HCT116 (cell line): Measurements from ENCODE around the gene TMEM181. TPM values are rescaled to one million over a fixed set of nuclear protein-coding genes. Genes with fewer than 3 reads are reported as not detected.
A peak's percentile ranks its signal among the peaks of the same experiment; 100 is the strongest.

Source experiments
- ATAC-seq: fragments of 200-7000 bp; cut with Tn5 transposase; 2 replicates; pipeline ENCODE4 v1.9.1; 2020; ENCODE audit warnings: mild to moderate bottlenecking, moderate library complexity
- BruUV-seq: library from RNA; stranded (reverse); fragments of 400-500 nt; replicated peaks from 2 replicates; lab custom pipeline; 2021; lab: Mats Ljungman, UMichigan
- CTCF ChIA-PET: fragments of 300-600 bp; sonication (Branson Sonifier 250); formaldehyde crosslinking; loops from one replicate; lab custom pipeline; 2021; ENCODE audit warnings: antibody characterized with exemption; lab: Charles Lee
- POLR2A ChIA-PET: fragments of 300-600, 350-600 bp; sonication (Branson Sonifier 250); formaldehyde crosslinking; loops from one replicate; lab custom pipeline; 2021; ENCODE audit warnings: antibody characterized with exemption; lab: Charles Lee
- RAD21 ChIA-PET, 2 experiments: fragments of 300-600 bp; sonication (Branson Sonifier 250); formaldehyde crosslinking; loops; one replicate each; lab custom pipeline; 2023; ENCODE audit warnings: low total read pairs in 2 of 2; ENCODE audit not compliant: uncharacterized antibody in 2 of 2, unreplicated experiment in 2 of 2, low non-redundant PET in 1 of 2; lab: Charles Lee
- DNase-seq: peaks from one replicate; pipeline ENCODE4 v3.0.0-alpha.2; 2010; ENCODE audit warnings: low read depth, low spot score
- H2AFZ ChIP-seq: fragments of 200-600 bp; shearing (Covaris generic), sonication (generic); 2 replicates; pipeline ENCODE4 v1.6.1; 2017; ENCODE audit warnings: low read depth, mixed run types, mixed read lengths, antibody characterized with exemption, low read length; ENCODE audit not compliant: poor library complexity, severe bottlenecking
- H3K27ac ChIP-seq: 2 replicates; pipeline ENCODE4 v1.5.1; 2012; ENCODE audit warnings: low read depth, low read length
- H3K27me3 ChIP-seq: fragments of 200-600 bp; sonication (generic); 2 replicates; pipeline ENCODE4 v1.6.1; 2016; ENCODE audit warnings: mixed run types, low read length, mixed read lengths; ENCODE audit not compliant: insufficient read depth
- H3K36me3 ChIP-seq, 2 experiments: fragments of 200-500 bp in 1 of 2; fragments of 200-600 bp in 1 of 2; sonication (Bioruptor generic) in 1 of 2; sonication (generic) in 1 of 2; 2 replicates each; pipeline versions ENCODE4 v1.5.1 to v1.6.1; 2014 to 2016; ENCODE audit warnings: low read length in 2 of 2, inconsistent platforms in 1 of 2, mixed read lengths in 1 of 2, mixed run types in 1 of 2; ENCODE audit not compliant: insufficient read depth in 2 of 2, control insufficient read depth in 1 of 2
- H3K4me1 ChIP-seq, 2 experiments: fragments of 200-600 bp in 1 of 2; sonication (generic) in 1 of 2; 2 replicates each; pipeline versions ENCODE4 v1.5.1 to v1.6.1; 2012 to 2017; ENCODE audit warnings: low read length in 2 of 2, inconsistent platforms in 1 of 2, mild to moderate bottlenecking in 1 of 2, mixed read lengths in 1 of 2, mixed run types in 1 of 2, moderate library complexity in 1 of 2; ENCODE audit not compliant: insufficient read depth in 2 of 2, control insufficient read depth in 1 of 2
- H3K4me2 ChIP-seq: fragments of 200-600 bp; sonication (generic); 2 replicates; pipeline ENCODE4 v1.6.1; 2017; ENCODE audit warnings: mixed run types, low read length, mixed read lengths
- H3K4me3 ChIP-seq, 2 experiments: fragments of 200-600 bp in 1 of 2; sonication (generic) in 1 of 2; replicated peaks in 1 of 2; 2 replicates each; pipeline ENCODE4 v1.5.1; 2011 to 2016; ENCODE audit warnings: low read length in 2 of 2, control low read depth in 1 of 2, low read depth in 1 of 2, mild to moderate bottlenecking in 1 of 2, mixed read lengths in 1 of 2, mixed run types in 1 of 2
- H3K79me2 ChIP-seq: fragments of 200-600 bp; sonication (generic); 2 replicates; pipeline ENCODE4 v1.6.1; 2017; ENCODE audit warnings: mild to moderate bottlenecking, mixed run types, low read length, moderate library complexity, mixed read lengths; ENCODE audit not compliant: insufficient read depth
- H3K9ac ChIP-seq: fragments of 200-600 bp; sonication (generic); 2 replicates; pipeline ENCODE4 v1.6.1; 2016; ENCODE audit warnings: low read length, mixed read lengths
- H3K9me2 ChIP-seq: fragments of 200-600 bp; sonication (generic), shearing (Covaris generic); 2 replicates; pipeline ENCODE4 v1.6.1; 2017; ENCODE audit warnings: mixed run types, mild to moderate bottlenecking, moderate library complexity; ENCODE audit not compliant: insufficient read depth
- H3K9me3 ChIP-seq, 2 experiments: fragments of 200-500 bp in 1 of 2; fragments of 200-600 bp in 1 of 2; sonication (Bioruptor generic) in 1 of 2; sonication (generic) in 1 of 2; 2 replicates each; pipeline ENCODE4 v1.6.1; 2014 to 2017; ENCODE audit warnings: low read length in 2 of 2, mixed read lengths in 2 of 2, inconsistent platforms in 1 of 2, low read depth in 1 of 2, mild to moderate bottlenecking in 1 of 2, mixed run types in 1 of 2, moderate library complexity in 1 of 2; ENCODE audit not compliant: control insufficient read depth in 1 of 2, insufficient read depth in 1 of 2
- H4K20me1 ChIP-seq: fragments of 200-600 bp; sonication (generic), shearing (Covaris generic); 2 replicates; pipeline ENCODE4 v1.6.1; 2017; ENCODE audit warnings: mixed run types, mild to moderate bottlenecking, moderate library complexity; ENCODE audit not compliant: insufficient read depth
- ATF3 ChIP-seq: IDR thresholded peaks from 2 replicates; pipeline ENCODE4 v1.6.1; 2012
- CBX3 ChIP-seq: IDR thresholded peaks from 2 replicates; pipeline ENCODE4 v1.6.1; 2012; ENCODE audit warnings: low read depth
- CEBPB ChIP-seq: IDR thresholded peaks from 2 replicates; pipeline ENCODE4 v1.6.1; 2012; ENCODE audit warnings: low read depth
- ELF1 ChIP-seq: IDR thresholded peaks from 2 replicates; pipeline ENCODE4 v1.6.1; 2012; ENCODE audit warnings: low read depth, borderline replicate concordance
- EZH2phosphoT487 ChIP-seq: fragments of 200-600 bp; IDR thresholded peaks from 2 replicates; pipeline ENCODE4 v1.6.1; 2018; ENCODE audit warnings: antibody characterized with exemption, borderline replicate concordance
- POLR2A ChIP-seq: IDR thresholded peaks from 2 replicates; pipeline ENCODE4 v1.7.0; 2011; ENCODE audit warnings: borderline replicate concordance; ENCODE audit not compliant: insufficient read depth, insufficient read length; ENCODE audit errors: extremely low read depth
- RAD21 ChIP-seq: IDR thresholded peaks from 2 replicates; pipeline ENCODE4 v1.6.1; 2012; ENCODE audit warnings: low read depth, mild to moderate bottlenecking
- REST ChIP-seq: IDR thresholded peaks from 2 replicates; pipeline ENCODE4 v1.6.1; 2012; ENCODE audit warnings: low read depth
- SRF ChIP-seq: IDR thresholded peaks from 2 replicates; pipeline ENCODE4 v1.6.1; 2012; ENCODE audit warnings: low read depth
- TCF7L2 ChIP-seq: IDR thresholded peaks from 2 replicates; pipeline ENCODE4 v1.7.0; 2011; ENCODE audit warnings: borderline replicate concordance, inconsistent platforms; ENCODE audit not compliant: insufficient read depth, insufficient read length; ENCODE audit errors: extremely low read depth
- intact Hi-C: fragments of 100-400 bp; cut with micrococcal nuclease; formaldehyde crosslinking; loops from 2 replicates; pipeline ENCODE4 v1.10.0; 2022
- total RNA-seq: library from RNA; stranded (reverse); gene quantifications from one replicate; pipeline ENCODE4 v1.2.1, GENCODE V29; 2021; ENCODE audit not compliant: unreplicated experiment
- TF ChIP-seq, protein P1 (sequence below), 3 experiments: fragments of 200-600 bp in 1 of 3; sonication (generic) in 1 of 3; IDR thresholded peaks in 2 of 3; conservative IDR thresholded peaks in 1 of 3; 2 replicates each; pipeline ENCODE4 v1.5.1; 2012 to 2017; ENCODE audit warnings: low read depth in 2 of 3, low read length in 2 of 3, antibody characterized with exemption in 1 of 3, borderline replicate concordance in 1 of 3, control low read depth in 1 of 3, mild to moderate bottlenecking in 1 of 3, mixed read lengths in 1 of 3, mixed run types in 1 of 3, moderate library complexity in 1 of 3; ENCODE audit not compliant: insufficient read depth in 1 of 3

TMEM181 gene
- total RNA-seq, 1 experiment from 2014 or later = 34.4 TPM

DNA sequence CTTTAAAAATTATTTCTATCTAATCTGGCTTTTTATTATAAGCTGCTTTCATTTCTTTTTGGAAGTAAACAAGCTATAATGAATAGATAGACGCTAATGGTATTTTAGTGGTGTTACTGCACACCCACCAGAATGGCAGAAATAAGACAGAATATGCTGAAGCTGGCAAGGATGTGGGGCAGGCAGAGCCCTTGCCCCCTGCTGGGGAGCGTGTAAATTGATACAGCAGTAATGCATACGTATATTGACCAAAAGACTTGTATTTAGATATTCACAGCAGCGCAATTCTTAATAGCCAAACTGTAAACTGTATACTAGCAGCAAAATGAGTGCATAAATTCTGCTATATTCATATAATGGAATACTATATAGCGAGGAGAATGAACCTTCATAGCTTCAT lies 35.3 kb downstream of the TMEM181 start:
- Histone ChIP-seq H3K4me2 (no peak overlapping the region), H3K9me2 (no peaks in the 10 kb centered on the region), H2AFZ (no peak overlapping the region), H3K9ac (no peak overlapping the region), H3K4me3 (no peak overlapping the region), H3K36me3 (peaks cover 23 to 62% of the 10 kb centered on the region in 2 experiments), H4K20me1 (no peaks in the 10 kb centered on the region), H3K9me3 (no peaks in the 10 kb centered on the region), H3K4me1 (peaks cover 0 to 3% of the 10 kb centered on the region in 2 experiments; a peak in 1 of 4 replicates), H3K27me3 (no peaks in the 10 kb centered on the region), H3K79me2 (peaks cover 22% of the 10 kb centered on the region; the same call in 1 of the 2 replicates), H3K27ac (no peak overlapping the region)
- CTCF ChIA-PET = no interaction called here
- no TSS peak for BruUV-seq
- RAD21 ChIA-PET = interaction anchor here in 1 of 2 experiments (1.0 kb wide), 1 partner anchor 381 kb away, joined by 3 read pairs; no protein-coding TSS in a partner anchor
- POLR2A ChIA-PET = no interaction called here
- ATAC-seq = peak; percentile 55; the same call in 1 of the 2 replicates
- intact Hi-C loops = no loop called here
- TF ChIP-seq, protein P1, sequence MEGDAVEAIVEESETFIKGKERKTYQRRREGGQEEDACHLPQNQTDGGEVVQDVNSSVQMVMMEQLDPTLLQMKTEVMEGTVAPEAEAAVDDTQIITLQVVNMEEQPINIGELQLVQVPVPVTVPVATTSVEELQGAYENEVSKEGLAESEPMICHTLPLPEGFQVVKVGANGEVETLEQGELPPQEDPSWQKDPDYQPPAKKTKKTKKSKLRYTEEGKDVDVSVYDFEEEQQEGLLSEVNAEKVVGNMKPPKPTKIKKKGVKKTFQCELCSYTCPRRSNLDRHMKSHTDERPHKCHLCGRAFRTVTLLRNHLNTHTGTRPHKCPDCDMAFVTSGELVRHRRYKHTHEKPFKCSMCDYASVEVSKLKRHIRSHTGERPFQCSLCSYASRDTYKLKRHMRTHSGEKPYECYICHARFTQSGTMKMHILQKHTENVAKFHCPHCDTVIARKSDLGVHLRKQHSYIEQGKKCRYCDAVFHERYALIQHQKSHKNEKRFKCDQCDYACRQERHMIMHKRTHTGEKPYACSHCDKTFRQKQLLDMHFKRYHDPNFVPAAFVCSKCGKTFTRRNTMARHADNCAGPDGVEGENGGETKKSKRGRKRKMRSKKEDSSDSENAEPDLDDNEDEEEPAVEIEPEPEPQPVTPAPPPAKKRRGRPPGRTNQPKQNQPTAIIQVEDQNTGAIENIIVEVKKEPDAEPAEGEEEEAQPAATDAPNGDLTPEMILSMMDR (IDR thresholded peaks at IDR 0.05 in 2 of 3, conservative IDR thresholded peaks at IDR 0.05 in 1 of 3; ENCODE audit: borderline replicate concordance in 1 of 3, insufficient read depth in 1 of 3, low read depth in 2 of 3, low read length in 2 of 3) = peak in 2 of 3 experiments; percentile 37 to 44; a peak in 4 of 6 replicates
- TF ChIP-seq EZH2phosphoT487 = no peak
- TF ChIP-seq RAD21 = 0 out of 2 replicates have a peak, but pooled peaks have one; percentile 3
- no peak for DNase-seq

- RAD21 ChIA-PET = no interaction called here
- no TSS peak for BruUV-seq
- Histone ChIP-seq H3K27ac (no peak overlapping the region), H3K9me2 (no peaks in the 10 kb centered on the region), H3K9ac (no peak overlapping the region), H4K20me1 (no peaks in the 10 kb centered on the region), H3K4me3 (no peak overlapping the region), H3K9me3 (no peaks in the 10 kb centered on the region), H2AFZ (no peak overlapping the region), H3K27me3 (no peaks in the 10 kb centered on the region), H3K36me3 (peaks cover 16 to 52% of the 10 kb centered on the region in 2 experiments), H3K79me2 (peaks cover 27% of the 10 kb centered on the region; the same call in 1 of the 2 replicates), H3K4me1 (peaks cover 0 to 3% of the 10 kb centered on the region in 2 experiments; a peak in 1 of 4 replicates), H3K4me2 (no peak overlapping the region)
- DNase-seq = no peak
- CTCF ChIA-PET = no interaction called here
- POLR2A ChIA-PET = no interaction called here
- no peak for ATAC-seq
- intact Hi-C loops = no loop called here
- TF ChIP-seq ATF3 (no peak), CEBPB (no peak), CBX3 (no peak), ELF1 (no peak), REST (no peak), TCF7L2 (no peak), POLR2A (no peak), SRF (no peak)
- TF ChIP-seq, protein P1 (IDR thresholded peaks at IDR 0.05 in 2 of 3, conservative IDR thresholded peaks at IDR 0.05 in 1 of 3; ENCODE audit: borderline replicate concordance in 1 of 3, insufficient read depth in 1 of 3, low read depth in 2 of 3, low read length in 2 of 3) = no peak
Measured at GRCh38 chr6:158596861-158597260, 37.0 kb downstream of the TMEM181 start.
